ENCODE data around the gene LILRB3.
A peak's percentile ranks its signal among the peaks of the same experiment; 100 is the strongest.
"Not testable (repeated sequence)": the region's sequence is repeated elsewhere in the genome, so short reads cannot be mapped to it uniquely, and the experiment has no call there.

The LILRB3 gene

DNA sequence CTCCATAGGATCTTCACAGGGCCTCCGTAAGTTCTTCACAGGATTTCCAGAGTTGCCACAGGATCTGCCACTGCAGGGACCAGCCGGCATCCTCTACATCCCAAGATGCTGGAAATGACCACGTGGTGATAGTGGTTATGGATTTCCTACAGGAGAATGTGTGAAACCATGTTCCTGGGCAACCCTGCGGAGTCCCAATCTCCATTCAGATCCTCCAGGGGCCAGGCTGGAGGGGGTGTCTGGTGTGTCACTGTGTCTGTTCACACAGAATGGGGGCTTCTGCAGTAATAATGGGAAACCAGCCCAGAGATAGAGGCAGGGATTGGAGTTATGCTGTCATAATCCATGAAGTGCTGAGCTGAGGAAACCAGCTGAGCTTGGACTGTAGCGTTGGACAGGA, 11.1 kb upstream of the LILRB3 start:
- no peak overlapping the region for H3K4me3 ChIP-seq (replicated peaks; ENCODE audit: low read depth, low read length)
- no peak for TF ChIP-seq CTCF (IDR thresholded peaks at IDR 0.05; ENCODE audit: low read length, missing control alignments)
- no peak for DNase-seq (ENCODE audit: low read depth)

GRCh38 chr19:54231077-54231931, 8.5 kb upstream of the LILRB3 start:
- peak; percentile 99 for TF ChIP-seq CTCF (IDR thresholded peaks at IDR 0.05; ENCODE audit: low read length, missing control alignments)
- peak; percentile 88 for DNase-seq (ENCODE audit: low read depth)
- no peak overlapping the region for H3K4me3 ChIP-seq (replicated peaks; ENCODE audit: low read depth, low read length)

DNA sequence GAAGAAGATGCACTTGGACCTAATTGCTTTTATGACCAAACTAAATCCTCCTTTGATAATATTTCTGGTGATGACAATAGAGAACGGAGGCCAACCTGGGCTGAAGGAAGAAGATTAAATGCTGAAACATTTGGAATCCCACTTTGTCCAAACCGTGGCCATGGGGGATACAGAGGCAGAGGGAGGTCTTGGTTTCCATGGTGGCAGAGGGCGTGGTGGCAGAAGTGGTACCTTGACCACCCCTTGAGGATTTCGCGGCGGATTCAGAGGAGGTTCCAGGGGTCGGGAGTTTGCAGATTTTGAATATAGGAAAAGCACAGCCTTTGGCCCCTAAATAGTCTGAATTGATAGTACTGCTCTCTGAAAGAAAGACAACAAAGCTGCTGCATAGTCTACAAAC, 7.2 kb upstream of the LILRB3 start:
- no peak for DNase-seq (ENCODE audit: low read depth)
- H3K4me3 ChIP-seq (replicated peaks; ENCODE audit: low read depth, low read length), result no peak overlapping the region
- no peak for TF ChIP-seq CTCF (IDR thresholded peaks at IDR 0.05; ENCODE audit: low read length, missing control alignments)

- no peak for TF ChIP-seq CTCF (IDR thresholded peaks at IDR 0.05; ENCODE audit: low read length, missing control alignments)
- no peak for DNase-seq (ENCODE audit: low read depth)
- H3K4me3 ChIP-seq (replicated peaks; ENCODE audit: low read depth, low read length), result no peak overlapping the region
Observed at GRCh38 chr19:54229146-54229545, 6.3 kb upstream of the LILRB3 start.

GRCh38 chr19:54224619-54225018, 1.8 kb upstream of the LILRB3 start:
- not testable (repeated sequence) for H3K4me3 ChIP-seq (replicated peaks; ENCODE audit: low read depth, low read length); DNase-seq (ENCODE audit: low read depth)

- not testable (repeated sequence) for DNase-seq (ENCODE audit: low read depth); H3K4me3 ChIP-seq (replicated peaks; ENCODE audit: low read depth, low read length)
Observed at GRCh38 chr19:54223937-54224281, 1.1 kb upstream of the LILRB3 start.

GRCh38 chr19:54223277-54223936, 600 bp upstream of the LILRB3 start:
- DNase-seq (ENCODE audit: low read depth); H3K4me3 ChIP-seq (replicated peaks; ENCODE audit: low read depth, low read length): not testable (repeated sequence)

DNA sequence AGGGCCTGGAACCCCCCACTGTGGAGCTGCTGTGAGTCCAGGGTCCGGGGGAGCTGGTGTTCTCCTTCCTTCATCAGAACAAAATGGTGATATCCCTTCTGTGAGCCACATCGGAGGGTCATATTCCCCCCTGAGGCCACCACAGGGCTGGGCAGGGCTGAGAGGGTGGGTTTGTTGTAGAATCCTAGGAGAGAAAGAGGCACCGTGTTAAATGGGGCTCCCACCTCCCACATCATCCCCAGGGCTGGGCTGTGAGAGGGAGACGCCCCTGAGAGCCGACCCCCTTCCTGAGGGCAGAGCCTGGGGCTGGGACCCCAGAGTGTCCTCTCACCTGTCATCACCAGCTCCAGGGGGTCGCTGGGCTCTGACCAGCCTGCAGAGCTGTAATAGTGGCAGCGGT, 860 bp downstream of the LILRB3 start:
- DNase-seq (ENCODE audit: low read depth), result not testable (repeated sequence)

DNA sequence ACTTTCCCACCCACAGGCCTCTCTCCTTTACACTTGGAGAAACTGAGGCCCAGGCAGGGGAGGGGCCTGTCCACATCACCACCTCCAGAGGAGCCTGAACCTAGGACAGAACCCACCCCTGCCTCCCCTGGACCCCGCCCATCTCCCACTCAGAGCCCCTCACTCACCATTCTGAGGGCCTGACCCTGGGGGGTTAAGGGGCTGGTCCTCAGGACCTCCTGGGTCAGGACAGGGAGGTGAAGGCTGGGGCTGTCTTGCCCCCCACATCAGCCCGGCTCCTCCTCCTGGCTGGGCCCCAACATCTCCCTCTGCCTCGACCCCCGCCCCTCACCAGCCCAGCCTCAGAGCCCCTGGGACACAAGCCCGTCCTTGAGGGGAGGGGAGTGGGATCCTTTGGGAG, 3.1 kb downstream of the LILRB3 start:
- not testable (repeated sequence) for H3K4me3 ChIP-seq (replicated peaks; ENCODE audit: low read depth, low read length); DNase-seq (ENCODE audit: low read depth)

More for the DNA sequence above, 860 bp downstream of the LILRB3 start:
- not testable (repeated sequence) for H3K4me3 ChIP-seq (replicated peaks; ENCODE audit: low read depth, low read length)

Measured in fibroblast of pulmonary artery (primary cell).